Thyroid gland (tissue), 4 donors: Measurements from ENCODE around the gene THBS3.

Experiments used
- POLR2A ChIP-seq, 2 donors: fragments of 450-650 bp; IDR thresholded peaks; one replicate each; pipeline ENCODE4 v1.6.1; 2017; ENCODE audit warnings: antibody characterized with exemption in 2 of 2, mild to moderate bottlenecking in 2 of 2, moderate library complexity in 1 of 2
- TF ChIP-seq, protein P1 (sequence below), 6 experiments: fragments of 200-600 bp in 3 of 6; fragments of 450-650 bp in 3 of 6; sonication (generic) in 3 of 6; IDR thresholded peaks; one replicate each; pipeline ENCODE4 v1.5.1; 2016 to 2019; ENCODE audit warnings: antibody characterized with exemption in 6 of 6, mild to moderate bottlenecking in 2 of 6, inconsistent platforms in 1 of 6, moderate library complexity in 1 of 6

DNA sequence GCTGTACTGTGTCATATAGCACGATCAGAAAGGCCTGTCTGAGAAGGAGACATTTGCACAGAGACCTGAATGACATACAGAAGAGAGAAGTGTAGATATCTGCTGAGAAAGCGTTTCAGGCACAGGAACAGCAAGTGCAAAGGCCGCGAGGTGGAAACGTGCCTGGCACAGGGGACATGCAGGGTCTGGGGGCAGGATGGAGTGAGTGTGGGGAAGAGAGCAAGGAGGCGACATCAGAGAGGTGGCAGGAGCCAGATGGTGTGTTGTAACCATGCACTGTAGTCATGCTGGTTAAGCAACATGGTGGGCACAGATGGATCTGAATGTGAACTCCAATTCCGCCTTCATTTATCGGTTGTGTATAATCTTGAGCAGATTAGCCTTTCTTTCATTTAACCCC is 47.6 kb downstream of the THBS3 start:
- no peak for TF ChIP-seq POLR2A (IDR thresholded peaks at IDR 0.05)
- TF ChIP-seq, protein P1, sequence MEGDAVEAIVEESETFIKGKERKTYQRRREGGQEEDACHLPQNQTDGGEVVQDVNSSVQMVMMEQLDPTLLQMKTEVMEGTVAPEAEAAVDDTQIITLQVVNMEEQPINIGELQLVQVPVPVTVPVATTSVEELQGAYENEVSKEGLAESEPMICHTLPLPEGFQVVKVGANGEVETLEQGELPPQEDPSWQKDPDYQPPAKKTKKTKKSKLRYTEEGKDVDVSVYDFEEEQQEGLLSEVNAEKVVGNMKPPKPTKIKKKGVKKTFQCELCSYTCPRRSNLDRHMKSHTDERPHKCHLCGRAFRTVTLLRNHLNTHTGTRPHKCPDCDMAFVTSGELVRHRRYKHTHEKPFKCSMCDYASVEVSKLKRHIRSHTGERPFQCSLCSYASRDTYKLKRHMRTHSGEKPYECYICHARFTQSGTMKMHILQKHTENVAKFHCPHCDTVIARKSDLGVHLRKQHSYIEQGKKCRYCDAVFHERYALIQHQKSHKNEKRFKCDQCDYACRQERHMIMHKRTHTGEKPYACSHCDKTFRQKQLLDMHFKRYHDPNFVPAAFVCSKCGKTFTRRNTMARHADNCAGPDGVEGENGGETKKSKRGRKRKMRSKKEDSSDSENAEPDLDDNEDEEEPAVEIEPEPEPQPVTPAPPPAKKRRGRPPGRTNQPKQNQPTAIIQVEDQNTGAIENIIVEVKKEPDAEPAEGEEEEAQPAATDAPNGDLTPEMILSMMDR (IDR thresholded peaks at IDR 0.05), result no peak
